NCI-H82 treated with DMSO at 0.1 percent for 48 hours (cell line): ENCODE data around the gene GNB1L.

Experiments used
- DNase-seq: peaks from one replicate; lab custom pipeline; 2025; ENCODE audit not compliant: unreplicated experiment; lab: John Stamatoyannopoulos, UW

The GNB1L gene

DNA sequence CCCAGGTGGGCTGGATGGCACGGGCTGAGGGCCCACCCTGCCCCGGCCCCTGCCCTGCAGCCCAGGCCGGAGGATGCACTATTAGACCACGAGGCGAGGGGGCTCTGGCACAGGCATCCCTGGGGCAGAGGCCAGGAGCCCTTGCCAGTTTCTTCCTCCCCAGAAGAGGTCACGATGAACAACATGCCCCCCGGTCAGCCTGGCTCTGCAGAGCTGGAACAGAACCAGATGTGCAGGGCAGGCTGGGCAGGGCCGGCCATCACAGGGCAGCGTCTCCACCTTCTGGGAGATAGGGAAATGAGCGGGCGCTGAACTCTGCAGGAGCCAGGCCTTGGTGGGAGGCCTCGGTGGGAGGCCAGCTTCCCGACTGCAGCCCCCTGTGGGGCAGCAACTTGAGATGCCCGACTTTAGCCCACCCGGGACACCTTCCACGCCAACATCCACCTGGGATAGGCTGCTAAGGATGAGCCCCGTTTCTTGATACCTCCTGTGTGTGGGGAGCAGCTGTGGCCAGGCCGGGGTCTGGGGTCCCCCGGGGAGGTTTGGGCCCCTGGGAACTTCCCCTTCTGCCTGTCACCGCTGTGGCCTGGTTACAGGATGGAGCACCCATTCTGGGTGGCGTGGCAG is 21.8 kb upstream of the GNB1L start:
- DNase-seq: no peak

DNA sequence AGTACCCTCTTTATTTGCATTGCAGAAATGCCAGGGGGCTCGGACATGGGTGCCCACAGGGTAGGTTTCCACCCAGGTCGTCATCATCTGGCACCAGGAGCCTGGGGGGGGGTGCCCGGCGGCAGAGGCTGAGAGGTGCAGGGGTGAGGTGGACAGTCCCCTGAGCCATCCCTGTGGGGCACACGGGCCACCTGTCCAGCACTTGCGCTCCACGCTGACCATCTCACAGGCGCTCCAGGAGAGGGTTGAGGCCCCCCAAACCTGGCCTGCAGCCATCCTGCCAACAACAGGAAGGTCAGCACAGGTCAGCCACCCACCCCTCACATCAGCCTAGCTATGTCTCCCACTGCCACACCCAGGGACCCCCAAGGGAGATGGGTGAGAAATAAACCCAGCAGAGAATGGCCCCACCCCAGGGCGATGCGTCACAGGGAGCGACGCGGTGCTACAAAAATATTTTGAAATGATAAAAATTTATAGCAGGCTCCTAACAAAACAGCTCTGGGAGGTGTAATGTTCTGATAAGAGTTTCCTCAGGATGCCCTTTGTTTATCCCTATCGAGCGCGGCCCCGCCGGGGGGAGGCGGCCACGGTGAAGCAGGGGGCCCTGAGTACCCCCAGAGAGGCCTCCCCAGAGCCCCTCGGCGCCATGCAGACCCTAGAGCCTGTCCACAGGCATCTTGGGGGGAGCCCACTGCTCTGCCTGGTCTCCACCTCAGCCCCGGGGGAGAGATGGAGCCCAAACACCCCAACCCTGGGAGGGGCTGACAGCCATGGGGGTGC is 21.0 kb upstream of the GNB1L start:
- no peak for DNase-seq

DNA sequence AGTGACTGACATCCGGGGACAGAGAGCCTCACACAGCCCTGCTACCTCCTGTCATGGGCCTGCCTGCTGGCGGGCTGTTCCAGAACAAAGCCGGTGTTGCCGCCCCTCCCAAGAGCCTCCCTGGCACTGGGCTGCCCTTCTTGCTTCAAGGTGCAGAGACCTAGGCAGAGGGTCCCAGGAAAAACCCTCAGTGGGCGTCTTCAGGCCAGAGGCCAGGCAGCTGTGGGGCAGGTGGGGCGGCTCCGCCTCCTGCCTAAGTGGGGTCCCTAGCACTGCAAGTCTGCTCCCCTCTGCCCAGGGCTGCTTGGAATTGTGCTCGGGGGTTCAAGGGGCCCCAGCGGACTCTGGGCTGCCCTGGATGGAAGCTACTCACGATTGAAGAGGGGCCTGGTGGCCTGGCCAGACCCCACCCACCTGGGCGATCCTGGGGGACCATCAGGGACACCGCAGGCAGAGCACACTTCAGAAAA is 20.4 kb upstream of the GNB1L start:
- no peak for DNase-seq

DNA sequence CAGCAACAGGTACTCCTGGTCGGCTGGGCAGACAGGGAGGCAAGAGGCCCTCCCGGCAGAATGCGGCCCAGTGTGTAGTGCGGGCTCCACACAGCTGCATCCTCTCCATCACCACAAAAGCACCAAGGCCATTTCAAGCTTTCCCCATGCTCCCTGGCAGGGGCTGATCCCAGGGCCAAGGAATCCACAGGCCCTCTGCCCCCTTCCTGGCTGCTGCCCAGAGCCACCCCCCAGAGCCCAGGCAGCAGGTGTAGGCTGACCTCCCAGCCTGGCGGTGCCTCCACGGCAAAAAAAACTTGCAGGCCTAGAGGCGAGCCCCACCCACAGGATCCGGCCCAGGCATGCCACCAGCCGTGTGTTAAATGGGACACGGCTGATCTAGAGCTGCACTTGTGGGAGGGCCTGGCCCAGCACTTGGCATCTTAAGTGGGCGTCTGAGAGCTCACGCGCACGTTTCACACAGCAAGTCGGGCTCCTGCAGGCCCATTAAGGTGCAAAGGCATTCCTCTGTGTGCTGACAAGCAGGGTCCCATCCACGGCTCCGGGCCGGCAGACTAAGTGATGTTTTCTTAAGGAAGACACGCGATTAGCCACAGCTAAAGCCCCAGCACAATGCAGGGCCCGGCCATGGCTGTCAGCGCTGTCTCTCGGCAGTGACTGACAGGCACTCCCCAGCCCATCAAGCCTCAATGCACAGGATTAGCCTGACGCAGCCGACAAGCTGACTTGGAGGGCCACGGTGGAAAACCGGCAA is 19.8 kb upstream of the GNB1L start:
- DNase-seq: no peak

GRCh38 chr22:19873960-19874306 is 19.3 kb upstream of the GNB1L start:
- no peak for DNase-seq

DNA sequence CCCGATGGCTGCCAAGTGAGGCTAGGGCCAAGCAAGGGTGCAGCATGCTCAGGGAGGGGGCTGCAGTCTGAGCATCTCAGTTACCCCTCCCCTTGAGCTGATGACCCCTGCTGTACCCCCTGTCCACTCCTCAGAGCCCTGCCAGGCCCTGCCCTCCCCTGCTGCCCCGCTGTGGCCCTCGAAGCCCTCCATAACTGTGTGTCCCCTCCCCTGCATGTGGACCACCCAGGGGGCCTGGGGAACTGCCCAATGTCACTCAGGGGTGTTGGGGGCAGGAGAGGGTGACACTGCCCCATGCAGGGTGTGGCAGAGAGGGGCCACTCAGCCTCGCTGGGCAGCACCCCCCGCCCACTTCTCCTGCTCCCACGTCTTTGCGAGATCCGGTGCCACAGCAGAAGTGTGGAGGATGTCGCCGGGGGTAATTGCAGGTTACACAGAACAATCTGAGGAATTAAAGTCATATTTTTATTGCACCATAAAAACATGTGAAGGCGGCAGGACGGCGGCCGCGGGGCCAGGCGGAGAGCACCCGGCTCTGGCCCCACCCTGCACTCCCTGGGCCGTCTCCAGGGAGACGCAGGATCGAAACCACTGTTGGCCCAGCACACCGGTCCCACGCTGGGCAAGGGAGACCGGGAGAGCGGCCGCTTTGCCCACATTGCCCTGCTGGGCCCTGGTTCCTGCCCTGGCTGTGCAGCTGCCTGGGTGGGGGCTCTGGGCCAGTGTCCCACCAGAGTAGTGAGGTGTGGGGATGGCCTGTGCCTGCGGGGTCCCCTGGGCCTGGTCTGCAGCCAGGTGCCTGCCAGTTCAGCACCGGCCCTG is 18.7 kb upstream of the GNB1L start:
- DNase-seq: no peak

- no peak for DNase-seq
Observed at GRCh38 chr22:19872779-19873137, 18.1 kb upstream of the GNB1L start.

DNA sequence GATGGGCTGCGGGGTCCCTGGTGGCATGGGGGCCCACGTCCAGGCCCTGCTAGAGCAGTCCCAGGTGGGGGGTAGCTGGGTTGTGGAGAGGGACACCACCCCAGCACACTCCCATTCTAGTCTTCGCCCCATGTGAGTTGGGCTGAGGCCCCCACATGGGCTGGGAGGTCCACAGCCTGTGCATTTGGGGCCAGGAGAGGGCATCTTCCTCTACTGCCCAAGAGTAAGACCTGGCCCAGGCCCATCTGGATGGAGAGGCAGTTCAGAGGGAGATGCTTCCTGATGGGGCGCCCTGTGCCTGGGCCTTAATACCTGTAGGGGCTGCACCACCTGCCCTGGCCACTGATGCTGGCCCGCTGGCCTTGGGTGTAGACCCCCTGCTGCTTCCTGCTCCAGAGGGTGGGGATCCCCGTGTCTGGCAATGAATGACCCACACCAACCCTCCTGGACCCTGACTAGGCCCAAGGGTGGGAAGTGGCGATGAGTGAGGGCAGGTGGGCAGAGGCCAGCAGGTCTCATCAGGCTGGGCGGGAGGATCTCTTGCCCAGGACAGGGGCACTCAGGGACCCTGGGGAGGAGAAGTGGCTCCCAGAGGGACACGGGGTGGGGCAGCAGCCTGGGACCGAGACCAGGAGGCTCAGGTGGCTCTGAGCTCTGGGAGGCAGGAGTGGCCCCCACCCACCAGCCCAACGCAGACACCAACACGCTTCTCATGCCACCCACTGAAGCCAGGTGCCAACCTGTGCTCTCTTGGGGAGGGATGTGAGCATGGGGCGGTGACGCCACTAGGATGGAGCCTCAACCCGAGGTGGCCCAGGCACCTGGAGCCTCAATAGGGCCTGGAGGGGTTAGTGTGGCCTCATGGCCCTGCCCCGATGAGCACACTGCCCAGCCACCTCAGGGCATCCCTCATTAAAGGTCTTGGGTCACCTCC is 17.4 kb upstream of the GNB1L start:
- DNase-seq: no peak

DNA sequence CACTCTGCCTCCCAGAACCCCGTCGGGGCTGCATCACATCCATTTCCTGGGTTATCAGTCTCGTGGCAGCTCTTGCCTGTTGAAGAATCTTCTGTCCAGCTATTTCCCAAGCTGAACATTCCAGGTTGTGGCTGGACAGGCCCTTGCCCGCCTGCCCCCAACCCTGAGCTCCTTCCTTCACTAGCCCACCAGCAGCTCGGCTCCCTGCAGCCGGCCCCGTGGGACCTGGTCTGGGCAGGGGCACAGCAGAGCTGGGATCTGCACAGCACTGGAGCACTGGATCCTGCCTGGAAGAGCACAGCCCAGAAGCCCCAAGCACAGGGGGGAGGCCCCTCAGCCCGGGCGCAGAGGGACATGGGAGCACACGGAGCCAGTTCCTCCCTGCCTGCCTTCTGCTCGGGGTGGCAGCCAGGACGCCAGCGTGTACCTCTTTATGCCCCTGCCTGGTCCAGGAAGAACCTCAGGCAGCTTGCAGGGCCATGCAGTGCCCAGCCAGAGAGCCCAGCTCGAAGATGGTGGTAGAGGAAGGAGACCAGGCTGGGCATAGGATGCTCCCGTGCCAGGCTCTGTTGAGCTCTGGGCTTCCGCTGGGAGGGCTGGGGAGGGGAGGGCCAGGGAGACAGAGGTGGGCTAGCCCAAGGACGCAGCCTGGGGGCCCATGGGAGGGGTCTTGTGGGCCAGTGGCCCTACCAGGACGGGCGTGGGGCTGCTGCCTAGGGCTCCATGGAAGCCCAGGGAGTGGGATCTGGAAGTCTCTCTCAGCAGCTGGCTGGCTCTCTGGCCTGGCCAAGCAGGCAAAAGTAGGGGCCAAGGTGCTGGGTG is 16.6 kb upstream of the GNB1L start:
- no peak for DNase-seq

GRCh38 chr22:19870153-19871022 is 15.7 kb upstream of the GNB1L start:
- DNase-seq: peak; percentile 86

- DNase-seq: no peak
Observed at GRCh38 chr22:19869497-19870152, 15.0 kb upstream of the GNB1L start.

GRCh38 chr22:19868773-19869471 is 14.2 kb upstream of the GNB1L start:
- no peak for DNase-seq

GRCh38 chr22:19868333-19868732 is 13.7 kb upstream of the GNB1L start:
- no peak for DNase-seq

GRCh38 chr22:19867617-19868016 is 12.9 kb upstream of the GNB1L start:
- no peak for DNase-seq

DNA sequence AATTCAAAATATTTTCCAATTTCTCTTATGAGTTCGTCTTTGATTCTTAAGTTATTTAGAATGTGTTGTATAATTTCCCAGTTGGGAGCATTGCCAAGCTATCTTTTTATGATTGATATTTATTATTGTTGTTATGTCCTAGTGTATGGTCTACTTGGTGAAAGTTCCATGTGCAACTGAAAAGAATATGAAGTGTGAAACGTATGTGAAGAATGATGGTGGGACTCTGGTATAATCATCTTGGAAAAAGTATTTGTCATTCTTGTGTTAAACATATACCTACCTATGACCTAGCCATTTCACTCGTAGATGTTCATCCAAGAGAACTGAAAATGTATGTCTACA is 12.0 kb upstream of the GNB1L start:
- no peak for DNase-seq

- no peak for DNase-seq
Observed at GRCh38 chr22:19865141-19865829, 10.6 kb upstream of the GNB1L start.
